GM10266 (cell line): ENCODE results near the gene SUPT6H.

ENCODE experiments used
- DNase-seq: peaks from one replicate; pipeline ENCODE4 v3.0.0; 2012; ENCODE audit errors: extremely low spot score
- CTCF ChIP-seq: IDR thresholded peaks from 2 replicates; pipeline ENCODE4 v1.5.1; 2012; ENCODE audit warnings: mild to moderate bottlenecking, low read depth; ENCODE audit not compliant: control insufficient read depth, insufficient read depth; ENCODE audit errors: missing control alignments

The SUPT6H gene

GRCh38 chr17:28740406-28741357, 78.7 kb downstream of the SUPT6H start:
- TF ChIP-seq CTCF, result no peak
- no peak for DNase-seq

GRCh38 chr17:28741358-28742349, 79.6 kb downstream of the SUPT6H start:
- DNase-seq, result peak; percentile 57
- no peak for TF ChIP-seq CTCF

- peak; percentile 46 for TF ChIP-seq CTCF
Measured at GRCh38 chr17:28743243-28744103, 81.5 kb downstream of the SUPT6H start, which contains the start of gene TRAF4. Gene TRAF4, plus strand, starts transcription at chr17:28744011. Its CDS starts 102 bp downstream, at chr17:28744113.

GRCh38 chr17:28744104-28744971, 82.3 kb downstream of the SUPT6H start:
- no peak for TF ChIP-seq CTCF
- DNase-seq, result peak; percentile 83

More at GRCh38 chr17:28743243-28744103, 81.5 kb downstream of the SUPT6H start, which contains the start of gene TRAF4:
- peak; percentile 91 for DNase-seq

- TF ChIP-seq CTCF, result no peak
Measured at GRCh38 chr17:28744972-28745785, 83.2 kb downstream of the SUPT6H start.

More at GRCh38 chr17:28744972-28745785, 83.2 kb downstream of the SUPT6H start:
- DNase-seq, result no peak
